HG02678 (cell line): ENCODE data around the gene CHST14.
A peak's percentile ranks its signal among the peaks of the same experiment; 100 is the strongest.

ENCODE experiments used
- ATAC-seq: cut with Tn5 transposase; IDR thresholded peaks from one replicate; pipeline ENCODE4 v1.9.1; 2021; ENCODE audit warnings: mild to moderate bottlenecking, moderate library complexity; ENCODE audit not compliant: unreplicated experiment

CHST14 gene, protein sequence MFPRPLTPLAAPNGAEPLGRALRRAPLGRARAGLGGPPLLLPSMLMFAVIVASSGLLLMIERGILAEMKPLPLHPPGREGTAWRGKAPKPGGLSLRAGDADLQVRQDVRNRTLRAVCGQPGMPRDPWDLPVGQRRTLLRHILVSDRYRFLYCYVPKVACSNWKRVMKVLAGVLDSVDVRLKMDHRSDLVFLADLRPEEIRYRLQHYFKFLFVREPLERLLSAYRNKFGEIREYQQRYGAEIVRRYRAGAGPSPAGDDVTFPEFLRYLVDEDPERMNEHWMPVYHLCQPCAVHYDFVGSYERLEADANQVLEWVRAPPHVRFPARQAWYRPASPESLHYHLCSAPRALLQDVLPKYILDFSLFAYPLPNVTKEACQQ

DNA sequence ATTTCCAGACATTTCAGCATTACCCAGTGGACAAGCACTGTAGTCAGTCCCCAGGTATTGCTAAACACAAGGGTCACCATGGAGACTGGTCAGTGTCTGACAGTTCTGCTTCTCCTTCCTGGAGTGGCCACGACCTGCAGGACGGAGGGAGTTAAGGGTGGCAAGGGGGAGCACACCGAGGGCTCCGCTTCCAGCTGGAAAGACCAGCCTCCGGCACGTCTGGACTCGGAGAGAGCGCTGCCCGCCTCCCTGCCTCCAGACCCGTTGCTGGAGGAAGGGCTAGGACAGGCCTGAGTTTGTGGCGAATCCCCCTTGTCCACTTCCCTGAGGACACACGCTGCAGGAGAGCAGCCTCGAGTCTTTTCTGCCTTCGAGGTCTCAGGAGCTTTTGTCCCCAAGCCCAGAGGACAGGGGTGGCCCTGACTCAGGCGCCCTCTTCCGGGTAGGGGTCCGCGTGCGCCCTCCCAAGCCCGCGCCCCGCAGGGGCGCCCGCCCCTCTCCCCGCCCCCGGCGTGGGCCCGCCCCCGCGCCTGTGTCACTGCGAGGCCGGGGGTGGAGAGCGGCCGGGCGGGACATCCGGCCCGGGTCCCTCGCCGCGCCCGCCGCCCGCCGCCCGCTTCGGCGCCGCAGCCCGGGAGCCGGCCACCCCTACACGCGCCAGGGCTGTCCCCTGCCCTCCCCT is at the start of gene CHST14:
TSS of gene CHST14 (plus strand) at position 562 of the 682 bp plus-strand sequence. CDS start 230 bp downstream, outside the sequence.
- peak; percentile 70 for ATAC-seq

DNA sequence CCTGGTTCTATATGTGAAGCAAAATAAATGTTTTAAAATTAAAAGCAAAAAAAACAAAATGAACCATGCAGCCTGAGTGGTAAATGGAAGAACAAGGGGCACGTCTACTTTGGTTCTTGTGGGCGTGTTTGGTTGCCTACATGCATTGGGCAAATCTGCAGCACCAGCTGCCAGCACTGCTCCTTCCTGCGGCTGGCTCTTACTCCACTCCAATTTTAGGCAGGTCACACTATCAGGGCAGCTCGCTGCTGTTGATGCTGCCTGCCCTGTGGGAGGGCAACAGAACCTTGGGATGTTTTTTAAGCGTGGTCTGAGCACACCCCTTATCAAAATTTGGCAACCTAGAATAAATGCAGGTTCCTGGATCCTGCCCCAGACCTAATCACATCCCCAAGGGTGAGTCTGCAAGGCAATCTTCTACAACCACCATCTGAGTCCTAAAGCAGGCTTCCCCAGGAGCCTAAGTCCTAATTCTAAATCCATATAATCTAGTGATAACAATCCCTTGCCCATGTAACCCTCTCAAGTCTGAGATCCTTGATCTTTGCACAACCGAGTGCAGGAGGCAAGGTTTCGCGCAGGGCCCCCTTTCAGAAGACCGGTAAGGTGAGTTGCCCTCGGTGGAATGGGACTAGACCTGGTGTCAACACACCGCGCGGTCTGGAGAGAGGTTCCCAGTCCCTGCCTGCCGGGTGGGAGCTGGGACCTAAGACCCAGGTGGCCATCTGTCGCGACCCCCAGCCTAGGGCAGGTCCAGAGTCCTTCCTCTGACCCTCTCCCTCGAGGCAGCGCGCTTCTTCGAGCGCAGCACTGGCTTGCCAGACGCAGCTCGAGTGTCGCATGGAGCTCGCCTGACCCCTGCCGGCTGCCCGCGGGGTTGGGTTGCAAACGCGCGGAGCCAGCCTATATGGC is 49.3 kb upstream of the CHST14 start:
- peak; percentile 62 for ATAC-seq

DNA sequence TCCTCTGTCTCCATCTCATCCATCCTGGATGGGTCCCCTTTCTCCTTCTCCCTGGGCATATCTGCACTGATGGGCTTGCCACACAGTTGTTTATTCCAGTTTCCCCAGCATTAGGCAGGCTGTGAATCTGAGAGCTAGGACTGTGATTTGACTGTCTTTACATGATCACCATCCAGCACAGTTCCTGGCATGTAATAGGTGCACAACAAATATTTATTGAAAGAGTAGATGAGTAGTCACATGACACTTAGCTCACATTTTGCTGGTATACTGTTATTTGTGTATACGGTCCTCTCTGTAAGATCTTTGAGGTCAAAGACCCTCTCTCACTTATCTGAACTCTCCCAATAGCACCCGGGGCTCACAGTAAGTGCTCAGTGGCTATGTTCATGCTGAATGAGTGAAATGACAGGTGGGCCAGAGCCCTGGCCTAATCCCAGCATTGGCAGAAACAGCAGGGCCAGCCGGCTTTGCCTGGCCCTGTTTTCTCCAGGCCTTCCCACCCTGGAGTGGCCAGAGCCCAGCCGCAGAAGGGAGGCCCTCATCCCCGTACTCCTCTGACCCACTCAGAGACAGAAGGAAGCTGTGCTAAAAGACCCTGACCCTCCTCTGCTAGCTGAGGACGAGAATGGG is 46.2 kb upstream of the CHST14 start:
- ATAC-seq: no peak

DNA sequence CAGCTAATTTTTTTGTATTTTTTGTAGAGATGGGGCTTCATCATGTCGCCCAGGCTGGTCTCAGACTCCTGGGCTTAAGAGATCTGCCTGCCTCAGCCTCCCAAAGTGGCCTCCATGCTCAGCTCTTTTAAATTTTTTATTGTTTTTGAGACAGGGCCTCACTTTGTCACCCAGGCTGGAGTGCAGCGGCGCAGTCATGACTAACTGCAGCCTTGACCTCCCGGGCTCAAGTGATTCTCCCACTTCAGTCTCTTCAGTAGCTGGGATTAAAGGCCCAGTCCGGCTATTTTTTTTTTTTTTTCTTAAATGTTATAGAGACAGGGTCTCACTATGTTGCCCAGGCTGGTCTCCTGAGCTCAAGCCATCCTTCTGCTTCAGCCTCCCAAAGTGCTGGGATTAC is 45.1 kb upstream of the CHST14 start:
- no peak for ATAC-seq

DNA sequence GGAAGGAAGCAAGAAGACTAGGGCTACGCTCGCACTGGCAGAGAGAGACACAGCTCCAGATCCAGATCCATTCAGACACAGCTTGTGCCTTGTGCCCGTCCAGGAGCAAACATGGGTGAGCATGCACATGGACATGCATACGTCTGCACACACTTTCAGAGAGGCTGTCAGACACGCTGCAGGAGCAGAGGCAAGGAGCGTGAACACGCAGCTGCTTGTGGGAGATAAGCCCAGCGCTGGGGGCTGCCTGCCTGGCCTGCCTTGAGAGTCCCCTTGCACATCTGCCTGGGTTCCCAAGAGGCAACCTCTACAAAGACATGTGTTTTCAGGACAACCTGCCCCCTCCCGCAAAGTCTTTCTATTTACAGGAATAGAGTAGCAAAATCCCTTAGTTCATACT is 43.6 kb upstream of the CHST14 start:
- no peak for ATAC-seq

DNA sequence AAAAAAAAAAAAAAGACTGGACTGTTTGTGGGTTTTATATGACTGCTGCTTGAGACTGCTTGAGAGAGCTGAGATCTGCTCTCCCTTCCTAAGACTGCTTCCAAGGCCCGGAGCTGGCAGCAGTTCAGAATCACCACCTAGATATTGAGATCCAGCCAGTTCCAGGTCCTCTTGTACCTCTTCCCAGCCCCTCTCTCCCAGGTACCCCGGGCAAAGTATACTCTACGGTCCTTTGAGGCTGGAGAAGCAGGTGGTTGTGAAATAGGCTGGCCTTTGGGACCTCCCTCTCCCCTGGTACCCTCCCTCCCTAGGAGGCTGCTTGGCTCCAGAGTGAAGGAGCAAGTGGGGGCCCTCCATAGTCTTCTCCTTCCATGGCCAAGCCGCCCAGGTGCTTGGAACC is 42.6 kb upstream of the CHST14 start:
- no peak for ATAC-seq

DNA sequence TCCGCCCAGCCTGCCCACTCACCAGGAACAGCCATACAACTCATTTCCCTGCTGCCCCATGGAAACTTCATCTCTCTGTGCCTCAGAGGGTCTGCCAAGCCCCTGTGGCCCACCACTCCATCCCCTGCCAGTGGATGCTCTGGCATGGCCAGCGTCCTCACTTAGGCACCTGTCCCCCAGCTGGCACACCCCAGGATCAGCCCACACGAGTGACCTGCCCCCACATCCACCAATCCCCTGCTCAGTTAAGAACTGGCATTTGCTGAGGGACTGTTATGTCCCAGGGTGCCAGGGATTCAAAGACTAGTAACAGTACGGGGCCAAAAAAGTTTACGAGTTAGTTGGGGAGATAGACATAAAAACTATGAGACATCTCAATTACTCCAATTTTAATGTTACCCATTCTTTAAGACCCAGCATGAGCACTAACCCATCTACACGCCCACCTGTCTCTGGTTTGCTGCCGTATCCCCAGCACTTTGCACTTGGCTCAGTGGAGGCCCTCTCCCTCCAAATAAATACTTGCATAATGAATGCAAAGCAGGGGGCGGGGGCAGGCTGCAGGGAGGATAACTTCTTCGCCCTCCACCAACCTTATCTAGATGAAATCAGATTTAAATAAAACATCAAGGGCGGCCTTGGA is 41.6 kb upstream of the CHST14 start:
- no peak for ATAC-seq

DNA sequence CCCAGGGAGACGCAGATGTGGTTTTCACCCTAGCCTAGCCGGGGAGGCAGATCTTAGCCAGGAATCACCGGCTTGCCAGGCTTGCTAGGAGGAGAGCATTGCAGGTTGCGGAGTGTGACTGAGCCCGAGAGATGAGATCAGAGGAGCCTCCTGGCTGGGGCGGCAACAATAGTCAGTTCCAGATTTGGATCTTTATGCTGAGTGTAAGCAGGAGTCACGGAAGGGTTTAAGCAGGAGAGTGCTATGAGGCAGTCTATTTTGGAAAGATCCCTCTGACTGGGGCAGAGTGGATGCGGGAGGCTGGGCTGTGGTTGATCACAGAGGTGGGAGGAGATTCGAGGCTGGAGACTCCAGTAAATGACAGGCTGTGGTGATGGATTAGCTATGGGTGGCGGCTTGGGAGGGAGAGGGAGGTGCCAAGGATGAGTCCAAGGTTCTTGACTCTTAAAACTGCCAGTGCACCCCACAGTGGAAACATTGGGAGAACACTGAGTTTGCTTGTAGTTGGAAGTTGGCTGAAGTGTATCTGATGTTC is 40.4 kb upstream of the CHST14 start:
- ATAC-seq: no peak

DNA sequence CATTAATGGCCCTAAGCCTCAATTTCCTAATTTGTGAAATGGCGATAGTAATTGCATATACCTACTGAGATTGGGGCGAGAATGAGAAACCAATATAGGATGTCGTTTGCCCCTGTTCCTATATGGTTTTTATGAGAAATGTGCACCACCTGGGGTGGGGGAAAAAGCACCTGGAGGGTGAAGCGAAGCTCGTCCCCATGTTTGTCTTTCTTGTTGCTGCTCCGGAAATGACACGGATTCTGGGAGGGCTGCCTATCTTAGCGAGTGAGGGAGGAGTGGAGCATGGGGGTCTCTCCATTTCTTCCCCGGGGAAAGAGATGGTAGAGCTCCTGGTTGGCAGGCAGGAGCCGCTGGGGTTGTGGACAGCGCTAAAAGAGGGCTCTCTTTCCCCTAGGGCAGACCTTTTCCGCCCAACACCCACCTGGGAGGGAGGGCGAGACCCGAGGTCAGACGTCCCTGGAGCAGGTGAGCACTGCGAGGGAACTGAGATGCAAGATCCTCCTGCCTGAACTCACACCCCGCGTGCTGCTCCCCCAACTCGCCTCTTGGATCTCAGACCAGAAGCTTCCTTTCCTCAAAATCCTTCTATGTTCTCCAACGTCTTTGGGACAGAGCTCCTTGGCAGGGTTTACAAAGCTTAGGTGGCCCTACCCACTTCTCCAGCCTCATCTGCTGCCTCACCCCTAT is 35.6 kb upstream of the CHST14 start:
- ATAC-seq: no peak

DNA sequence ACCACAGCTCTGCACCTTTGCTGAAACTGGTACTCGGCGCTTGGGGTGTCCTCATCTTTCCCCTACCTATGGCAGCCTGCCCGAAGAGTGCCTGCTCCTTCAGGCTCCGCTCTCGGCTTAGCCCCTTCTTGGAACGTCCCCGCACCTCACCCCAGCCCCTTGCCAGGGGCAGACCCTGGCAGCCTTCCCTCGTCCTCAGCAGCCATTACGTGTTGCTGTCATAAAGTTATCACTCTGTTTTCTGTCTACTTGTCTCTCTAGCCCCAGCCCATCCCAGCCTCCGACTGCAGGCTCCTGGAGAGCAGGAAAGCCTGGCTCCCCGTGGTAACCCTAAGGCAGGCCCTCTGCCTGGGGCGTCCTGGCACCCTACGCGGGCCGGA is 35.1 kb upstream of the CHST14 start:
- no peak for ATAC-seq

DNA sequence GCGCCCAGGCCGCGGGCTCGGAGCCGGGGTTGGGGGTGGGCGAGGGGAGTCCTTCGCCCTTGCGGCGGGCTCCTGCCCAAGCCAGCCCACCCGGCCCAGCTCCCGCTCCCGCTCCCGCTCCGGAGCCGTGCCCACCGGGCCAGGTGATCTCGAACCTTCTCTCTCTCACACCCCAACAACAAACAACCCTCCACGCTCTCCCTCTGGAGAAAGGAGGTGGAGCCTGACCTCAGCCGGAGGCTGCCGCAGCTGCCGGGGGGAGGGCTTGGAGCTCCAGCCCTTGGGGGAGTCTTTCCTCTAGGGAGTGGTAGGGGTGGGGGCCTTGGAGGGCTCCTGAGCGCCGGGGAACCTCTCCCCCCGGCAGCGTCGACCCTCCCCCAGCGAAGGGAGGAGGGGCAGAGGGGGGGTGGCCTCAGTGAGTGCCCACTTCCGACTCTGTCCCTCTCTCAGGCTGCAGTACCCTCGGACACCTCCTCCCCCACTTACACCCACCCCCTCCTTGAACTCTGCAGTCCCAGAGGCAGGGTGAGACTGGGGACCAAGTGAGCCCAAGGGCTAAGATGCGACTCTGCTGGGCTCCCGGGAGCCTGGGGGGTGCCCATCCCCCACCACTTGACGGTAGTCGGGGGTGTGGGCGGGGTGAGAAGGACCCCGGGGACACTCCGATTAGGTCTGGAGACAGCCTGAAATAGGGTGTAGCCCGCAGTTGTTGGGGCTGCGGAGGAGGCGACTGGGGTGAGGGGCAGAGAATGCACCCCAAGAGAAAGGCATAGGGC is 34.5 kb upstream of the CHST14 start:
- ATAC-seq: no peak

DNA sequence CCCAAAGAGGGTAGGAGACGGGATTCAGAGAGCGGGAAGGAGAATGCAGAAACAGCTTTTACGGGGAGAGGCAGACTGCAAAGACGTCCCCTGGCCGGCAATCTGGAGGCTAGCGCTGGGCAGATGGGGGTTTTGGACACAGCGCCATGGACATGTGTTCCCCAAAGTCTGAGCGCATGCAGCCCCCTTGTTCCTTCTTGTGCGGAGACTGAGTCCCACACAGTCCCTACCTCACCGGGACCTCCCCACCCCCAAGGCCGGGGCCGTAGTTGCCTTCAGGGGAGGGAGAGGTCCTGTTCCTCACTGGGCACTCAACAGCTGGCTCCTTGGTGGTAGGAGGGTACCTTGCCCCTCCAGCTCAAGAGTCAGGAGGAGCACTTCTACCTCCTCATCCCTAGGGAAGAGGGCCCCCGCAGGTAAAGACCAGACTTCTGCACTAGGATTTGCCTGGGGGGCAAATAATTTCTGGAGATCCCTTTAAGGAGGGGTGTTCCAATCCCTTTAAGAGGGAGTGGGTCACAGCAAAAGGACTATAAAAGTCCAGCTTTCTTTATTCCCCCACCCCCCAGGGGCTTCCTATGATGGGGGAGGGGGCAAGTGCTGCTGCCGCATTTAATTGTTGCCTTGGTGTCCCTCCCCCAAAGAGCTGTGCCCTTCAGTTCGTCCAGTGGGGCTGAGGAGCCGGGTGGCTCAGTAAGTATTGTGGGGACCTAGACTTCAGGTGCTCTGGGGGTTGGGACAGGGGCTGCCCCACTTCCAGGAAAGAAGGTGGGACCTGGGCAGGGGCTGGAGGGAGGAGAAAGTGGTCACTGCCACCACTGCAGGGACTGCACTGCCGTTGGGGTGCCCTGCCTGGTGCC is 33.7 kb upstream of the CHST14 start:
- no peak for ATAC-seq

DNA sequence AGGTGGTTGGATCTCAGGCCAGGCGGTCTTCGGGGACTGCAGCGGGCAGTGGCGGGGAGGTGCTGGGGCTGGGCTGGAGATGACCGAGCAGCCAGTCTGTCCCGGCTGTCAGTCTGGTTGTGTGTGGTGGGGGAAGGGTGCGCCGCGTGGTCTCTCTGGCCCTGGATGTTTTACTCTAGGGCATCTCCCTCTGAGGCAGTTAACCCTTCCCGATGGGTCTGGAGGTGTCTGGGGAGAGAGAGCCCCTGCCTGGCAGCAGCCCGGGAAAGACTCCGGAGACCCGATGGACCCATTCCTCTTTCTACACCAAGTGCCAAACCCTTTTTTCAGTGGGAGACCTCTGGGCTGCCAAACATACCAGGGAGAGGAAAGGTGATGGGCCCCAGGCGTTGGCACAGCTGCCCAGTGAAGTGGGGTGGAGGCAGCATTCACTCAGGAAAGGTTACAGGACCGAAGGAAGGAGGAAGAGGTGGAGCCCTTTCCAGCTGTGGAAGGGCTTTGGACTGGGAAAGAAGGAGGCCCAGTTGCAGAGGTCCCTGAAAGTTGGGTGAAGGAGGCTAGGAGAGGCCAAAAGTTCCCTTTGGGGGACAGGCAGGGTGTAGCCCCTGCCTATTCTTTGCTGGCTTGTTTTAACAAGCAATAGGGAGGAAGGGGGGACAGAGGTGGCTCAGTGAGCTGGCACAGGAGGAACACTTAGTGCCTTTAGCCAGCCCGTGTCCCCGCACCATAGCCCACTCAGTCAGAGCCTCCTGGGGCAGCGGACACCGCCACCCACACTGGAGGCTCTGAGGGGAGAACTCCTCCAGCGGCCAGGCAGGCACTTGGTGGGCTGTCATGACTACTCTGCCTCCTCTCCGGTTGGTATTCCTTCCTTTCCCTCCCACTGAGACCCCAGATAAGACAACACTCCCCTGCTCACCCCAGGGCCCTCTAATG is 32.8 kb upstream of the CHST14 start:
- no peak for ATAC-seq

DNA sequence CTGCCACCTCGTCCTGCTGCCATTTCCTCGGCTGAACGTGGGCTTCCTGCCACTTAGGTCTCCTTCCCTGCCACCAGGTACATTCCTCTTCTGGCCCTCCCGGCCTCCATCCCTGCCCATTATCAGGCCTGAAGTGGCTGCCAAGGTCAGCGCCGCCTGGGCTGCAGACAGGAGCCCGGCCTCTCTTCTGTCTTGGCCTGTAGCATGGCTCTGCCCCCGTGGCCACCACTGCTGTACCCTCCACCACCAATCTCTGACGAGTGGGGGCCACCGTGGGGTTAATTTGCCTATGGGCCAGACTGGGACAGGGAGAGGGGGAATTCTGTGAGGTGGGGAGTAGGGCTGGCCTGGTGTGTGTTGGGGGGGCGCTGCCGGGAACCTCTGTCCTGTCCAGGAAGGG is 32.1 kb upstream of the CHST14 start:
- no peak for ATAC-seq

DNA sequence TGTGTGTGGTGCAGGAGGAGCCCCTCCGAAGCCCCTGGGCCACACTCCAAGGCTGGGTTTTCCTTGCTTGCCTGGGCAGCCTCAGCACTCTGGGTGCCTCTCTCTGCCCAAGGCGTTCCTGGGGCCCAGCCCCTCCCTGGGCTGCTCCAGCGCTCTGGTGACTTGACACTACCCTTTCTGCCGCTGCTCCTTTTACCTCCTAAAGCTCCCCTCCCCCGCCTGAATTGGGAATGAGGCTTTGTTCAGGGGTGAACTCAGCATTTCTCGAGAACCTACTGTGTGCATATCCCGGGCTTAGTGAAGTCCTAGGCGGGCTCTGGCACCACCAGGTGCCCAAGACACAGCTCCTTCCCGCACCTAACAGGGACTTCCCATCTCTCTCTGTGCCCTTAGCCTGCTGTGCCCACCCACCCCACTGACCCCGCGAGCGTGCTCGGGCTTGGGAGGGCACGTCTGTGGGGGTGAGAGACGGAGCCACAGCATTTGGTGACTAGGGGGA is 31.3 kb upstream of the CHST14 start:
- ATAC-seq: no peak

DNA sequence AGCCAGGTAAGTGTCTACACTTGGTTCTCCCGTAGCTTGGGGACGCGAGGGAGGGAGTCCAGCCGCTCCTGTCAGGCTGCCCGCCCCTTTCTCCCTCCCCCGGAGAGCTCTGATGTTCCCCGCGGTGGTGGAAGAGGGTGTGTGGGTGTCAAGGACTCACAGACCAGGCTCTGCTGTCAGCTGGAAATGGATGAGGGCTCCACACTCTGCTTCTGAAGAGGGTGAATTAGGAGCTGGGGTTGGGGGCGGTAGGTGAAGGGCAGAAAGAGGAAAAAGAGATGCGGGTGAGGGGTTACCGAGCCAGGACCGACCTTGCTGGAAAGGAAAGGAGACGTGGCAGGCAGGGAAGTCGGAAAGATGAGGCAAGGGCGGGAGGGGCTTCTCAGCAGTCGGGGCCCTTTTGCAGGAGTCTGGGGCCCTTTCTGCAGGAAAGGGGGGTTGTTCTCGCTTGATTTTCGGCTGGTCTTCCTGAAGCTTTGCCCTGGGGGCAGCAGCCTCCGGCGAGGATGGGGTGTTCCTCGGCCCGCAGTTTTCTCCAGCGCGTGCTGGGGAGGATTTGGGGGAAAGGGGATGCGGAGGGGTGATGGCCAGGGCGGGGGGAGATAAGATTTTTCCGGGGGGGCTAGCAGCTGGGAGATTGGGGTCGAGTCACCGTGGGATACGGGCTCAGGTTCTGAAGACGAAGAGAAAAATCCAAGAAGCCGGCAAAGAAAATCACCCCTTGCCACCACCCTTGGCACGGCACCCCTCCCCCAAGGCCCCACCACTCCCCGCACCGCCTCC is 30.6 kb upstream of the CHST14 start:
- ATAC-seq: no peak
